A673 (cell line): ENCODE measurements around the gene DSCAM. TPM values are rescaled to one million over a fixed set of nuclear protein-coding genes. Genes with fewer than 3 reads are reported as not detected.
A peak's percentile ranks its signal among the peaks of the same experiment; 100 is the strongest.

Experiments used
- BruUV-seq: library from RNA; stranded (reverse); fragments of 400-500 nt; replicated peaks from 2 replicates; lab custom pipeline; 2021; lab: Mats Ljungman, UMichigan
- CTCF ChIA-PET: fragments of 300-600 bp; sonication (Branson Sonifier 250); formaldehyde crosslinking; loops from one replicate; lab custom pipeline; 2022; ENCODE audit warnings: antibody characterized with exemption; lab: Charles Lee
- POLR2A ChIA-PET: fragments of 300-600 bp; sonication (Branson Sonifier 250); formaldehyde crosslinking; loops from one replicate; lab custom pipeline; 2022; ENCODE audit warnings: antibody characterized with exemption; ENCODE audit not compliant: low non-redundant PET; lab: Charles Lee
- DNase-seq: peaks from one replicate; pipeline ENCODE4 v3.0.0-alpha.2; 2015; ENCODE audit warnings: low spot score
- H3K27ac ChIP-seq: fragments of 200-600 bp; sonication (generic); 2 replicates; pipeline ENCODE4 v1.5.1; 2016; ENCODE audit warnings: mixed run types, low read depth, mild to moderate bottlenecking, mixed read lengths, antibody characterized with exemption, low read length; ENCODE audit not compliant: poor library complexity, severe bottlenecking
- H3K27me3 ChIP-seq: fragments of 200-600 bp; sonication (generic); replicated peaks from 2 replicates; pipeline ENCODE4 v1.6.1; 2017; ENCODE audit warnings: mixed run types, low read depth, mild to moderate bottlenecking, mixed read lengths, antibody characterized with exemption, low read length; ENCODE audit not compliant: insufficient read depth, poor library complexity
- H3K36me3 ChIP-seq: fragments of 200-600 bp; sonication (generic); 2 replicates; pipeline ENCODE4 v1.6.1; 2016; ENCODE audit warnings: mixed run types, mild to moderate bottlenecking, mixed read lengths, antibody characterized with exemption, low read length; ENCODE audit not compliant: insufficient read depth, poor library complexity, severe bottlenecking
- H3K4me1 ChIP-seq: fragments of 200-600 bp; sonication (generic); 2 replicates; pipeline ENCODE4 v1.6.1; 2017; ENCODE audit warnings: mixed run types, mild to moderate bottlenecking, mixed read lengths, antibody characterized with exemption, low read length; ENCODE audit not compliant: insufficient read depth, poor library complexity, severe bottlenecking
- H3K4me3 ChIP-seq: fragments of 200-600 bp; sonication (generic); 2 replicates; pipeline ENCODE4 v1.5.1; 2016; ENCODE audit warnings: low read depth, mixed run types, mild to moderate bottlenecking, mixed read lengths, low read length; ENCODE audit not compliant: poor library complexity, severe bottlenecking
- H3K9me3 ChIP-seq: fragments of 200-600 bp; sonication (generic); 2 replicates; pipeline ENCODE4 v1.6.1; 2016; ENCODE audit warnings: mixed run types, low read depth, mild to moderate bottlenecking, mixed read lengths, antibody characterized with exemption, low read length; ENCODE audit not compliant: poor library complexity, severe bottlenecking
- CTCF ChIP-seq: fragments of 300-800, 200-600 bp; sonication (generic); conservative IDR thresholded peaks from 2 replicates; pipeline ENCODE4 v1.5.1; 2017; ENCODE audit warnings: low read depth, mild to moderate bottlenecking, antibody characterized with exemption, low read length, moderate library complexity, mixed read lengths
- EZH2 ChIP-seq: fragments of 200-600 bp; sonication (generic); IDR thresholded peaks from 2 replicates; pipeline ENCODE4 v1.6.1; 2017; ENCODE audit warnings: borderline replicate concordance, low read depth, mild to moderate bottlenecking, mixed read lengths, antibody characterized with exemption, low read length; ENCODE audit not compliant: poor library complexity, severe bottlenecking
- intact Hi-C: fragments of 100-400 bp; cut with micrococcal nuclease; formaldehyde crosslinking; loops from one replicate; pipeline ENCODE4 v1.10.0; 2022; ENCODE audit not compliant: unreplicated experiment
- total RNA-seq: library from RNA; stranded (reverse); gene quantifications from 2 replicates; pipeline ENCODE4 v1.2.3, GENCODE V29; 2021

Gene DSCAM
- total RNA-seq, 1 experiment from 2014 or later, result not detected

DNA sequence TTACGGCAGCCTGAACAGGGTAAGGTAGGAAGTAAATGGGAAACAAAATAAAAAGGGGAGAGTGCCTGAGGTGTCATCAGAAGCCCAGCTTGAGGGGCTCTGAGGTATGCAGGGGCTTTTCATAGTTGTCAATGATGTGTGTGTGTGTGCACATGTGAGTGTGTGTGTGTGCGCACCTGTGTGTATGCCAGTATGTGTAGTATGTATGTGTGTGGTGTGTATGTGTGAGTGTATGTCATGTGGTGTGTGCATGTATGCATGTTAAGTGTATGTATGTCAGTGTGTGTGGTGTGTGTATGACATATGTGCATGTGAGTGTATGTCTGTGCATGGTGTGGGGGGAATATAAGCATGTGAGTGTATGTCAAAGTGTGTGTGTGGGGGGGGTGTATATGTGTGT lies 184.1 kb downstream of the DSCAM start:
- Histone ChIP-seq H3K27me3 (no peaks in the 10 kb centered on the region), H3K27ac (no peak overlapping the region), H3K36me3 (no peaks in the 10 kb centered on the region), H3K4me1 (no peaks in the 10 kb centered on the region), H3K9me3 (peaks cover 17% of the 10 kb centered on the region), H3K4me3 (no peak overlapping the region)
- ChIA-PET CTCF (no interaction called here), POLR2A (no interaction called here)
- no TSS peak for BruUV-seq
- intact Hi-C loops, result no loop called here
- TF ChIP-seq CTCF (no peak), EZH2 (no peak)
- no peak for DNase-seq

- no peak for DNase-seq
- ChIA-PET CTCF (no interaction called here), POLR2A (no interaction called here)
- Histone ChIP-seq H3K36me3 (no peaks in the 10 kb centered on the region), H3K4me3 (no peak overlapping the region), H3K9me3 (peaks cover 20% of the 10 kb centered on the region), H3K27me3 (no peaks in the 10 kb centered on the region), H3K4me1 (no peaks in the 10 kb centered on the region), H3K27ac (no peak overlapping the region)
- intact Hi-C loops, result no loop called here
- no TSS peak for BruUV-seq
- TF ChIP-seq EZH2 (no peak), CTCF (no peak)
Observed at GRCh38 chr21:40660461-40660860, 186.5 kb downstream of the DSCAM start.

DNA sequence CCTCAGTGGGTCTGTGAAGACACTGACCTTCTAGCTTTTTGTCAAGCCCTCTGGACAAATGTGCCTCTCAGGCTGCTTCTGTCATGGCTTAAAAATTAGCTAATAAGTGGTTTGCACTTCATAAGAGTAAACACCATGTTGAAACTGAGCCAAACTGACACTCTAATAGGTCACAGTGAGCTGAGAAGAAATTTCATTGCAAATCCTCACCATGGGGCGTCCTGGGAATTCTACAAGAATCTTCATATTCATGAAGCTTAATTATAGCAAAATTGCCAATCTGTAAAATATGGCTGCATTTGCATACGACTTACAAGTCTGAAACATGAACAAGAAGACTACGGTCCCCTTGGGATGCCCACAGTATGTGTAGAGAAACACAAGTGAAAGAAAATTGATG lies 188.6 kb downstream of the DSCAM start:
- ChIA-PET POLR2A (no interaction called here), CTCF (no interaction called here)
- H3K27me3 ChIP-seq, result no peaks in the 10 kb centered on the region
- H3K36me3 ChIP-seq, result no peaks in the 10 kb centered on the region
- peak; percentile 2 for DNase-seq
- H3K9me3 ChIP-seq, result peaks cover 25% of the 10 kb centered on the region
- no peaks in the 10 kb centered on the region for H3K4me1 ChIP-seq
- no peak overlapping the region for H3K4me3 ChIP-seq
- no peak overlapping the region for H3K27ac ChIP-seq
- intact Hi-C loops, result no loop called here
- no TSS peak for BruUV-seq
- TF ChIP-seq EZH2 (no peak), CTCF (no peak)
